ENCODE results near the gene EDEM3. TPM values are rescaled to one million over a fixed set of nuclear protein-coding genes. Genes with fewer than 3 reads are reported as not detected.

EDEM3 gene
- total RNA-seq, 1 experiment from 2014 or later, result 14.0 TPM

DNA sequence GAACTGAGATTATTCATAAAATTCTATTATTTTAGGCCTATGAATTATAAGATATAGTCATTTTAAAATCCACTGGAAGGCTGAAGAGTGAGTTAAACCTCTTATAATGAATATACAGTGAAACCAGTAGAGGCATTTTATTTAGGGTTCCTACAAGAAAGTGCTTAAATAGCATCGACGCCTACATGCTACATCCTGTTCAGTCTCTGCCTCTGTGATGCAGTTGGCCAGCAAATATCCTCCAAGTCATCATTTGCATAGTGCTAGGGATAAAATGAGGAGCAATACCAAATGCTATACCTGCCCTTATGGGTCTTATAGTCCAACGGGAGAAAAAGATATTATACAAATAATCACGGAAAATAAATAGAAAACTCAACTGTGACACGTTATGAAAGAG, 59.6 kb downstream of the EDEM3 start:
- no peaks in the 10 kb centered on the region for H3K36me3 Mint-ChIP-seq (ENCODE audit: insufficient read depth in 1 of 3, low read depth in 3 of 3)
- H3K4me1 Mint-ChIP-seq, result peaks cover 23 to 28% of the 10 kb centered on the region in 2 experiments
- no peak overlapping the region for H3K4me2 ChIP-seq (ENCODE audit: insufficient read depth, insufficient read length, low read length)

More for the DNA sequence above, 59.6 kb downstream of the EDEM3 start:
- H3K56ac ChIP-seq (ENCODE audit: insufficient read length, low read depth, low read length), result no peak overlapping the region
- H3K4ac ChIP-seq (ENCODE audit: low read depth, low read length), result no peak overlapping the region
- Mint-ChIP-seq H3K4me3 (no peak overlapping the region), H3K27ac (no peak overlapping the region), H3K9me3 (no peaks in the 10 kb centered on the region), H3K27me3 (ENCODE audit: low read depth) (no peaks in the 10 kb centered on the region)
- H2BK20ac ChIP-seq (ENCODE audit: low read depth, low read length, poor library complexity, severe bottlenecking), result no peak overlapping the region
- no peak overlapping the region for H2AFZ ChIP-seq (ENCODE audit: low read length)
- no peaks in the 10 kb centered on the region for H3K4me1 ChIP-seq (ENCODE audit: insufficient read depth, low read length)
- no peak overlapping the region for H4K5ac ChIP-seq (ENCODE audit: insufficient read length, low read depth, low read length)
- no CpG with 5 or more reads among the region's 5 CpGs for WGBS (ENCODE audit: extremely low coverage, insufficient read length, low lambda C conversion rate)
- no peaks in the 10 kb centered on the region for H3K23me2 ChIP-seq (ENCODE audit: insufficient read length, low read depth, low read length, poor library complexity, severe bottlenecking)
- no peak overlapping the region for H3T11ph ChIP-seq (ENCODE audit: low read length)
- H2BK120ac ChIP-seq (ENCODE audit: low read depth, low read length, poor library complexity, severe bottlenecking), result no peak overlapping the region
- no peak for DNase-seq
- no peaks in the 10 kb centered on the region for H4K20me1 ChIP-seq (ENCODE audit: control insufficient read depth, insufficient read depth, insufficient read length)
- H3K27ac ChIP-seq (ENCODE audit: insufficient read length, low read depth, low read length), result no peak overlapping the region
- no peak overlapping the region for H2BK12ac ChIP-seq (ENCODE audit: insufficient read length, low read depth, low read length)
- no peaks in the 10 kb centered on the region for H3K9me3 ChIP-seq (ENCODE audit: control insufficient read depth, low read depth, low read length)
- no peak overlapping the region for H3K18ac ChIP-seq (ENCODE audit: insufficient read length, low read depth, low read length)
- no peak overlapping the region for H2BK5ac ChIP-seq (ENCODE audit: insufficient read length, low read length)
- H3K9ac ChIP-seq (ENCODE audit: extremely low read depth, insufficient read length, low read length), result no peak overlapping the region
- H2AK5ac ChIP-seq (ENCODE audit: insufficient read length, low read length), result no peak overlapping the region
- no peaks in the 10 kb centered on the region for H3K27me3 ChIP-seq (ENCODE audit: insufficient read depth, low read length)
- H4K91ac ChIP-seq (ENCODE audit: insufficient read length, low read depth, low read length), result no peak overlapping the region
- H3K79me1 ChIP-seq (ENCODE audit: insufficient read depth, low read depth, low read length, poor library complexity, severe bottlenecking), result no peaks in the 10 kb centered on the region
- TF ChIP-seq, protein P1, sequence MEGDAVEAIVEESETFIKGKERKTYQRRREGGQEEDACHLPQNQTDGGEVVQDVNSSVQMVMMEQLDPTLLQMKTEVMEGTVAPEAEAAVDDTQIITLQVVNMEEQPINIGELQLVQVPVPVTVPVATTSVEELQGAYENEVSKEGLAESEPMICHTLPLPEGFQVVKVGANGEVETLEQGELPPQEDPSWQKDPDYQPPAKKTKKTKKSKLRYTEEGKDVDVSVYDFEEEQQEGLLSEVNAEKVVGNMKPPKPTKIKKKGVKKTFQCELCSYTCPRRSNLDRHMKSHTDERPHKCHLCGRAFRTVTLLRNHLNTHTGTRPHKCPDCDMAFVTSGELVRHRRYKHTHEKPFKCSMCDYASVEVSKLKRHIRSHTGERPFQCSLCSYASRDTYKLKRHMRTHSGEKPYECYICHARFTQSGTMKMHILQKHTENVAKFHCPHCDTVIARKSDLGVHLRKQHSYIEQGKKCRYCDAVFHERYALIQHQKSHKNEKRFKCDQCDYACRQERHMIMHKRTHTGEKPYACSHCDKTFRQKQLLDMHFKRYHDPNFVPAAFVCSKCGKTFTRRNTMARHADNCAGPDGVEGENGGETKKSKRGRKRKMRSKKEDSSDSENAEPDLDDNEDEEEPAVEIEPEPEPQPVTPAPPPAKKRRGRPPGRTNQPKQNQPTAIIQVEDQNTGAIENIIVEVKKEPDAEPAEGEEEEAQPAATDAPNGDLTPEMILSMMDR (conservative IDR thresholded peaks at IDR 0.05), result no peak
- H2BK15ac ChIP-seq (ENCODE audit: low read depth, low read length), result no peak overlapping the region
- no peak overlapping the region for H3K23ac ChIP-seq (ENCODE audit: insufficient read length, low read depth, low read length)
- H3K14ac ChIP-seq (ENCODE audit: insufficient read depth, low read length), result no peak overlapping the region
- H3K79me2 ChIP-seq (ENCODE audit: insufficient read depth, low read length), result no peaks in the 10 kb centered on the region
- H4K8ac ChIP-seq (replicated peaks; ENCODE audit: insufficient read length, low read depth, low read length), result no peak overlapping the region
